ENCODE measurements around the gene CERS2.

The CERS2 gene, protein sequence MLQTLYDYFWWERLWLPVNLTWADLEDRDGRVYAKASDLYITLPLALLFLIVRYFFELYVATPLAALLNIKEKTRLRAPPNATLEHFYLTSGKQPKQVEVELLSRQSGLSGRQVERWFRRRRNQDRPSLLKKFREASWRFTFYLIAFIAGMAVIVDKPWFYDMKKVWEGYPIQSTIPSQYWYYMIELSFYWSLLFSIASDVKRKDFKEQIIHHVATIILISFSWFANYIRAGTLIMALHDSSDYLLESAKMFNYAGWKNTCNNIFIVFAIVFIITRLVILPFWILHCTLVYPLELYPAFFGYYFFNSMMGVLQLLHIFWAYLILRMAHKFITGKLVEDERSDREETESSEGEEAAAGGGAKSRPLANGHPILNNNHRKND

DNA sequence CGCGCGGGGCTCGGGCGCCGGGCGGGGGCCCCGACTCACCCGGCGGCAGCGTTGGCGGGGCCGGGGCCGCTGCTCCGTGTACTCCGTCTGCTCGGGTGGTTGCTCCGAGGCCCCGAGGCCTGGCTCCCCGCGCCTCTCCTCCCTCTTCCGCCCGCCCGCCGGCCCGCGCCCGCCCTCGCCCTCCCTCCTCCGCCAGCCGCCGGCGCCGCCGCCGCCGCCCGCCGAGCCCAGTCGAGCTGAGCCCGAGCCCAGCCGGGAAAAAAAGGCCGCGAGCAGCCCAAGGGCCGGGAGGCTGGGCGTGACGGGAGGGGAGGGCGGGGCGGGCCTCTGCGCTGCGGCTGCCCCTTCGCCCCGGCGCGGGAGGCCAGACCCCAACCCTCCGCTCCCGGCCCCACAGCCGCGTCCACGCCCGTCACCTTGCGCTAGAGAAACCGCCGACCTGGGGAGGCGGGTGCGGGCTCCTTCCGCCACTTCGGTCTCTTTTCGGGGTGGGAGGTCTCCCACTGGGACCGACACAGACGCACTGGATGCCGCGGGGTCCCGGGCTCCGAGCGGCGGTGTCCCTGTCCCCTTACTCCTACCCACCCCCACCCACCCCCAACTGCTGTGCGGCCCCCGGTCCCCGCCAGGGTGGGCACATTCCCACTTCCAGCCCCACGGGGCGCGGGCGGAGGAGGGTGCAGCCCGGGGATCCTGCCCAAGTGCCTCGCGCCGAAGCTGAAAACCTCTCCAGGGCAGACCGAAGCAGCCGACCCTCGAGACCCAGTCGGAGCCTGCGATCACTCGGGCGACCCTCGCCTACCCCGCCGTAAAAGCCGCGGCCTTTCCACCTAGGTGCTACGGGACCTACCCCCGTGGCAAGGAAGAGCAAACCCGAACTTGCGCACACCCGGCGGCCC is at the start of gene CERS2:
CERS2 (minus strand) TSS at position 256 of the 899 bp plus-strand sequence. CDS start 5,745 bp downstream, outside the sequence.
- Histone ChIP-seq H3K27me3 (ENCODE audit: control insufficient read depth, insufficient read depth, low read length) (no peaks in the 10 kb centered on the region), H3K27ac (ENCODE audit: low read length) (no peak within 1 kb of the TSS), H3K4me1 (ENCODE audit: control insufficient read depth, low read depth, low read length) (peaks cover 47% of the 10 kb centered on the region), H3K36me3 (ENCODE audit: control insufficient read depth, low read depth, low read length) (no peaks in the 10 kb centered on the region), H3K4me3 (ENCODE audit: low read length) (peak within 1 kb of the TSS; percentile 91), H3K9me3 (ENCODE audit: control insufficient read depth, low read depth, low read length) (no peaks in the 10 kb centered on the region), H3K9ac (ENCODE audit: low read length) (peak within 1 kb of the TSS; percentile 87)

DNA sequence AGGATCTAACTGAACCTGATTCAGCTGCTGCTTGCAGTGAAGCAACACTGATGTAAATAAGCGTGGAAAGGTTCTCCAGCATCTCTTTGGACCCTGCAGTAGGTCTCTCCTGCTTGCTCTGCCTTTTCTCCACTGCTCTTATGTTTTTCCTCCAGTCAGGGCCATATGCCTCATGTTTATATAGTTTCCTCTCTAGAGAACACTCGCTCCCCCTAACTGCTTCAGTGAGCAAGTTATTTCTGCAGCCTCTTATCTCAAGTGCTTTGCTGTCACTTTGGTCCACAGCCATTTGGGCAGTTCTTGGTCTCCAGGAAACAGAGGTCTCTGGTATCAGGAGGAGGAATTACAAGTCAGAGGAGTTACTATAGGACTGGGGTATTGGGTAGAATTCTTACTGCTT is 38.9 kb upstream of the CERS2 start:
- Histone ChIP-seq H3K4me1 (ENCODE audit: control insufficient read depth, low read depth, low read length) (peaks cover 4% of the 10 kb centered on the region), H3K27ac (ENCODE audit: low read length) (no peak overlapping the region), H3K36me3 (ENCODE audit: control insufficient read depth, low read depth, low read length) (no peaks in the 10 kb centered on the region), H3K27me3 (ENCODE audit: control insufficient read depth, insufficient read depth, low read length) (no peaks in the 10 kb centered on the region), H3K9me3 (ENCODE audit: control insufficient read depth, low read depth, low read length) (no peaks in the 10 kb centered on the region), H3K9ac (ENCODE audit: low read length) (no peak overlapping the region), H3K4me3 (ENCODE audit: low read length) (no peak overlapping the region)

DNA sequence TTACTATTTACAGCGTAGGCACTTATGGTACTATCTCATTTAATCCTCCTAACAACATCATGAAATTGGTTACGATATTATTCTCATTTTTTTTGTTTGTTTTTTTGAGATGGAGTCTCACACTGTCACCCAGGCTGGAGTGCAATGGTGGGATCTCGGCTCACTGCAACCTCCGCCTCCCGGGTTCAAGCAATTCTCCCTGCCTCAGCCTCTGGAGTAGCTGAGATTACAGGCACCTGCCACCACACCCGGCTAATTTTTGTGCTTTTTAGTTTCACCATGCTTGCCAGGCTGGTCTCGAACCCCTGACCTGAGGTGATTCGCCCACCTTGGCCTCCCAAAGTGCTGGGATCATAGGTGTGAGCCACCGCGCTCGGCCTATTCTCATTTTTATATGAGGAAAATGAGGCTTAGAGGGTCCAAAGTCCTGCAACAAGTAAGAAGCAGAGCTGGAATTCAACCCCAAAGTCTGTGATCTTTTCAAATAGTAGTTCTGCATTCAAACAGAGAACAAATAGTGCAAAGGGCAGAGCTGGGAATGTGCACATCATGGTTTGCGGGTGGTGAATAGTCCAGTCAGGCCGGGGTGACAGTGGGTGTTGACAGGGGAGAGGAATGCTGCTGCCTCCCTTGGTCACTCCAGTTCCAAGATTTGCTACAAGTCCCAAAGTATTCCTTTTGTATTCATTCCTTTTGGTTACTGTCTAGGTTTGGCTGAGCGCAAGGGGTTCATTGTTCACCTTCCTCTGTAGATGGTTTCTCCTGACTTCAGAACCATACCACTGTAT is 38.2 kb upstream of the CERS2 start:
- Histone ChIP-seq H3K36me3 (ENCODE audit: control insufficient read depth, low read depth, low read length) (no peaks in the 10 kb centered on the region), H3K4me1 (ENCODE audit: control insufficient read depth, low read depth, low read length) (peaks cover 7% of the 10 kb centered on the region), H3K9ac (ENCODE audit: low read length) (no peak overlapping the region), H3K9me3 (ENCODE audit: control insufficient read depth, low read depth, low read length) (no peaks in the 10 kb centered on the region), H3K4me3 (ENCODE audit: low read length) (no peak overlapping the region), H3K27me3 (ENCODE audit: control insufficient read depth, insufficient read depth, low read length) (no peaks in the 10 kb centered on the region), H3K27ac (ENCODE audit: low read length) (no peak overlapping the region)

DNA sequence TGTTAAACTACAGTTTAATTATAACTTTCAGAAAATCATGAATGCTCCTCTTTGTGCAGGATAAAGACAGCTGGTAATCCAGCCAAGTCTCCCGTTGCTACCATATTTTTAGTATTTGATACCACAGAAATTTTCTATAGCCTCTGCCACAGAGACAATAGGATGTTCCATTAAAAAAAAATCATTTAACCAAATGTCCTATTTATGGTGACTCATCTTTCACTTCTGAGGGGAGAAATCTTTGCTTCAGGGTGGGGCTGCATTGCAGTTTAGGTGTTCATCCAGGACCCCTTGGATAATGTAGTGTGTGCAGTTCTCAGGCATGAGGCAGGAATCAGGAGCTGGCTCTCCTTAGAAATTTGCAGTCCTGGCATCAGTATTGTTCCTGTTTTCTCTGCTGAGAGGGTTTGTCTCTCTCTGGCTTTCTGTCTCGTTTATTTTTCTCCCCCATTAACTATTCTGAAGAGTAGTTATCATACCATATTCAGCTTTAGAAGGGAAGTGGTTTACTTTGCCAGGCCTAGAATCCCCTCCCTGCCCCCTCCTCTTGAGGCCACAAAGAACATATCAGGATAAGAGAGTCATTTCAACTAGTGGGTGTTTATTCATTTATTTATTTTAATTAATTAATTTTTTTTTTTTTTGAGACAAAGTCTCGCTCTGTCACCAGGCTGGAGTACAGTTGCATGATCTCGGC is 36.7 kb upstream of the CERS2 start:
- no peaks in the 10 kb centered on the region for H3K36me3 ChIP-seq (ENCODE audit: control insufficient read depth, low read depth, low read length)
- H3K27me3 ChIP-seq (ENCODE audit: control insufficient read depth, insufficient read depth, low read length): no peaks in the 10 kb centered on the region
- peaks cover 16% of the 10 kb centered on the region for H3K4me1 ChIP-seq (ENCODE audit: control insufficient read depth, low read depth, low read length)
- H3K9me3 ChIP-seq (ENCODE audit: control insufficient read depth, low read depth, low read length): no peaks in the 10 kb centered on the region
- no peak overlapping the region for H3K4me3 ChIP-seq (ENCODE audit: low read length)
- H3K9ac ChIP-seq (ENCODE audit: low read length): no peak overlapping the region
- no peak overlapping the region for H3K27ac ChIP-seq (ENCODE audit: low read length)

DNA sequence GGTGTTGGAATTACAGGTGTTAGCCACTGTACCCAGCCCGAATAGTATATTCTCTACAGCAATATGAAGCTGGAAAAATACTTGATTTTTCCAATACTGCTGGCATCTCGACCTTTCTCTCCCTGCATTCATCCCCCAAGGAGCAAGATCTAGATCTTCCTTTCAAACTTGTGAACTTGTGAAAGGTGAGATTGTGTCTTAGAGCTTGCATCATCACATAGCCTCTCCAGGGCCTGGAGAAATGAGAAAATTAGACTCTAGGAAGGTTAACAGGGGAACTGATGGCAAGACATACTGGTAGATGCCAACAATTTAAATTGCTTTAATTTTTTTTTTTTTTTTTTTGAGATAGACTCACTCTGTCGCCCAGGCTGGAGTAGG is 35.7 kb upstream of the CERS2 start:
- Histone ChIP-seq H3K27me3 (ENCODE audit: control insufficient read depth, insufficient read depth, low read length) (no peaks in the 10 kb centered on the region), H3K9me3 (ENCODE audit: control insufficient read depth, low read depth, low read length) (no peaks in the 10 kb centered on the region), H3K36me3 (ENCODE audit: control insufficient read depth, low read depth, low read length) (no peaks in the 10 kb centered on the region), H3K4me1 (ENCODE audit: control insufficient read depth, low read depth, low read length) (peaks cover 19% of the 10 kb centered on the region), H3K4me3 (ENCODE audit: low read length) (no peak overlapping the region), H3K9ac (ENCODE audit: low read length) (no peak overlapping the region), H3K27ac (ENCODE audit: low read length) (no peak overlapping the region)

DNA sequence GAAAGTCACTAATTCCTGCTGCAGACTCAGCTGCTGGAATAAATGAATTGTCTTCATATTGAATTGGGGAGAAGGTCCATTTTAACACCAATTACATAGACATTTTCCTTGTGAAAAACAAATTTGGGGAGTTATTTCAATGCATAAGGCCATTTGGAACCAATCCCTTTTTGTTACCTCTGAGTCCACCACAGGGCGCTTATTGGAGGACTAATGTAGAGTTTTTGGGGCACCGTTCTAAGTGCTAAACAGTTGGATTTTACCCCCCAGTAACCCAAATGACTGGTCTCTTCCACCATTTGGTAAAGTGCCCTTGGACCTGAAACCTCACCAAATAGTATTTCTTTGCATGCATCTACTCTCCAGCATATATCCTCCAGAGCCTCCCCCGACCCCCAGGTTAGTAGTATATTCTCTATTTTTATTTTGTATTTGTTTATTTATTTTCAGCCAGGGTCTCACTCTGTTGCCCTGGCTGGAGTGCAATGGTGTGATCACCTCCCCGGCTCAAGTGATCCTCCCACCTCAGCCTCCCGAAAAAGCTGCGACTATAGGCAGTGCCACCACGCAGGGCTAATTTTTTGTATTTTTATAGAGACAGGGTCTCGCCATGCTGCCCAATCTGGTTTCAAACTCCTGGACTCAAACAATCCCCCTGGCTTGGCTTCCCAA is 35.2 kb upstream of the CERS2 start:
- Histone ChIP-seq H3K4me1 (ENCODE audit: control insufficient read depth, low read depth, low read length) (peaks cover 19% of the 10 kb centered on the region), H3K27me3 (ENCODE audit: control insufficient read depth, insufficient read depth, low read length) (no peaks in the 10 kb centered on the region), H3K4me3 (ENCODE audit: low read length) (no peak overlapping the region), H3K9ac (ENCODE audit: low read length) (no peak overlapping the region), H3K9me3 (ENCODE audit: control insufficient read depth, low read depth, low read length) (no peaks in the 10 kb centered on the region), H3K27ac (ENCODE audit: low read length) (no peak overlapping the region), H3K36me3 (ENCODE audit: control insufficient read depth, low read depth, low read length) (no peaks in the 10 kb centered on the region)

DNA sequence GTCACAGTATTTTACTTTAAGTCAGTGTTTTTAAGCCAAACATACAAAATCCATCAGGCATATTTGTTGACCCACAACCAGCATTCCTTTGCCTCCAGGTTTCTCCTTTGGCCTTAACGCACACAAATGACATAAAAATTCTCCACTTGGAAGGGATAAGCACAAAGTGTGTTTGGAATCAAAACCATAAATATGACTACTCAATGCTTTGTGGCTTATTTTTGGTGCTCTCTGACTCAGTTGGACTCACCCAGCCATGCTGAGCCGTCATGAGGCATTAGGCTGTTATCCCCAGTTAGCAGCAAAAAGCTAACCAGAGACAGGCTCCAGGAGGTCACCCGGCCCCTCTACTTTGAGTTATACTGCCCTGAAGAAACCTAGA is 34.6 kb upstream of the CERS2 start:
- no peak overlapping the region for H3K27ac ChIP-seq (ENCODE audit: low read length)
- H3K9ac ChIP-seq (ENCODE audit: low read length): peak overlapping the region; percentile 83
- H3K4me1 ChIP-seq (ENCODE audit: control insufficient read depth, low read depth, low read length): peaks cover 19% of the 10 kb centered on the region

DNA sequence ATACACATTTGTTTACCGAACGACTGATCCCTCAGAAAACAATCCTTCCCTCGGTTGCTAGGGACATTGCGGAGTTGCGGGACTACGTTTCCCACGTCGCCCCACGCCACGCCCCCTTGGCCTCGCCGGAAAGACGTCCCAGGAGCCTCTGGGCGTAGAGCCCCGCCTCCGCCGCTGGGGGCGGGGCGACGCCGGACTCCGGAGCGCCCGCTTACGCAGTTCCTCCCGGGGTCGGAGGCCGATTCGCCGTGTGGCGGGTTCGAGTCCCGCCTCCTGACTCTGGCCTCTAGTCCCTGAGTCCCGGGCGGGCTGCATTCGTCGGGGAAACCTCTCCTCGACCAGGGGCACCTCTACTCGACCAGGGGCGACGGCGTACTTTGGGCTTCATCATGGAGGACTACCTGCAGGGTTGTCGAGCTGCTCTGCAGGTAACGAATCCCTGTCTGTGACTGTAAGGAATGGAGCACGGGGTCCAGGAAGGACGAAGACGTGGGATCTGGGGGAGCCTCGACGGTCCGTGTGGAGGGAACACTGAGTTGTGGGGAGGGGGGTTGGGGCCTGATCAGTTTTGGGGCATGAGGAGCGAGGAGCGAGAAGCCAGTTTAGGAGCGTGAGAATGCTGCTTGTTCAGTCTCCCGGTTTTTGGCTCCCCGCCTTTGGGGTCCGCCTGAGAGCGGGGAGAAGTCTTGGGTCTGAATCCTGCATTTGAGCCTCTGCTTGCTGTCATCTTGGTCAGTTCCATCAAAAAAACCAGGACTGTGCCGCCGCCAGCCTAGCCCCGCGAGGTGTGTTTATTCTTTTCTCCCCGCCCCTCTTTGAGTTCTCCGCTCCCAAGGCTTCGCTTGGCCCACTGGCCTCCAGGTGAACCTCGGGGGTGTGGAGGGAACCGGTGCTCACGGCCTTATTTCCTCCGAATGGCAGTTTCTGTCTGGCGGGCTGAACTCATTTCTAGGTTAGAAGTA is 33.9 kb upstream of the CERS2 start, which contains the start of gene PRUNE1:
PRUNE1 (plus strand) TSS at position 206 of the 962 bp plus-strand sequence; CDS start at position 390, 184 bp downstream.
- peak within 1 kb of the TSS; percentile 83 for H3K9ac ChIP-seq (ENCODE audit: low read length)
- peak within 1 kb of the TSS; percentile 93 for H3K27ac ChIP-seq (ENCODE audit: low read length)
- H3K27me3 ChIP-seq (ENCODE audit: control insufficient read depth, insufficient read depth, low read length): no peaks in the 10 kb centered on the region
- H3K4me3 ChIP-seq (ENCODE audit: low read length): peak within 1 kb of the TSS; percentile 99
- no peaks in the 10 kb centered on the region for H3K36me3 ChIP-seq (ENCODE audit: control insufficient read depth, low read depth, low read length)
- no peaks in the 10 kb centered on the region for H3K9me3 ChIP-seq (ENCODE audit: control insufficient read depth, low read depth, low read length)
- peaks cover 19% of the 10 kb centered on the region for H3K4me1 ChIP-seq (ENCODE audit: control insufficient read depth, low read depth, low read length)

More for the DNA sequence above, 34.6 kb upstream of the CERS2 start:
- Histone ChIP-seq H3K27me3 (ENCODE audit: control insufficient read depth, insufficient read depth, low read length) (no peaks in the 10 kb centered on the region), H3K36me3 (ENCODE audit: control insufficient read depth, low read depth, low read length) (no peaks in the 10 kb centered on the region), H3K9me3 (ENCODE audit: control insufficient read depth, low read depth, low read length) (no peaks in the 10 kb centered on the region), H3K4me3 (ENCODE audit: low read length) (peak overlapping the region; percentile 99)

DNA sequence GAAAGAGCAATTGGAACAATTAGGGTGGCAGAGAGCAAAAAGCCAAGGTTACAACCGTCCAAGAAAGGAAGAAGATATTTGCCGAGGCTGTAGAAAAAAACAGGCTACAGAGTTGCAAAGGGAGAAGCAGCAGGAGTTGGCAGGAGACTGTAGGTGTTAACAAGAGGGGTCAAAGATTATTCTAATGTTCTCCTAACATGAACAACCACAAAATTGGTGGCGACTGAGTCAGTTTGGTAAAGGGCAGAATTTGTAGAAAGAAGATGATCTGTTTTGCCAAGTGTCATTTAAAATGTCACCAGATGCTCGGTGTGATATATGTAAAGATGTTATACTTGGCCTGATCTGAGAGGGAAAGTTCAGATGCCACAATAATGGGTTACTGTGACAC is 33.2 kb upstream of the CERS2 start:
- Histone ChIP-seq H3K36me3 (ENCODE audit: control insufficient read depth, low read depth, low read length) (no peaks in the 10 kb centered on the region), H3K9ac (ENCODE audit: low read length) (peak overlapping the region; percentile 74), H3K4me3 (ENCODE audit: low read length) (peak overlapping the region; percentile 99), H3K27ac (ENCODE audit: low read length) (peak overlapping the region; percentile 93), H3K9me3 (ENCODE audit: control insufficient read depth, low read depth, low read length) (no peaks in the 10 kb centered on the region), H3K4me1 (ENCODE audit: control insufficient read depth, low read depth, low read length) (peaks cover 19% of the 10 kb centered on the region), H3K27me3 (ENCODE audit: control insufficient read depth, insufficient read depth, low read length) (no peaks in the 10 kb centered on the region)
